BE2C (cell line): ENCODE results near the gene NAT14. TPM values are rescaled to one million over a fixed set of nuclear protein-coding genes. Genes with fewer than 3 reads are reported as not detected.

Source experiments
- DNase-seq: peaks from one replicate; pipeline ENCODE4 v3.0.0-alpha.2; 2020
- H3K27me3 ChIP-seq: fragments of 250-450 bp; sonication (Bioruptor Pico); 2 replicates; pipeline ENCODE4 v1.5.1; 2020; ENCODE audit warnings: mild to moderate bottlenecking
- H3K36me3 ChIP-seq: fragments of 250-450 bp; sonication (Bioruptor Pico); 2 replicates; pipeline ENCODE4 v1.5.1; 2020; ENCODE audit warnings: mild to moderate bottlenecking
- H3K4me1 ChIP-seq: fragments of 250-450 bp; sonication (Bioruptor Pico); 2 replicates; pipeline ENCODE4 v1.5.1; 2020
- H3K4me3 ChIP-seq: 2 replicates; pipeline ENCODE4 v1.5.1; 2011; ENCODE audit warnings: low read depth, low read length
- H3K9me3 ChIP-seq: fragments of 250-450 bp; sonication (Bioruptor Pico); 2 replicates; pipeline ENCODE4 v1.5.1; 2020
- CTCF ChIP-seq: IDR thresholded peaks from 2 replicates; pipeline ENCODE4 v1.5.1; 2012; ENCODE audit warnings: mild to moderate bottlenecking, low read depth, low read length
- polyA plus RNA-seq: library from polyadenylated mRNA; unstranded; fragments of >200 nt; gene quantifications from one replicate; pipeline ENCODE4 v1.2.1, GENCODE V29; 2012; ENCODE audit warnings: low read depth, missing spikeins; ENCODE audit not compliant: insufficient read length, insufficient read depth

The NAT14 gene
- 169 TPM for polyA plus RNA-seq

- Histone ChIP-seq H3K27me3 (no peaks in the 10 kb centered on the region), H3K4me1 (peaks cover 22% of the 10 kb centered on the region)
- DNase-seq = peak; percentile 86
Observed at GRCh38 chr19:55484593-55485438, at the start of gene NAT14. TSS of gene NAT14 (plus strand) at chr19:55485188. CDS start at chr19:55485709, 521 bp downstream.

GRCh38 chr19:55436847-55437246 is 48.1 kb upstream of the NAT14 start:
- no peak for DNase-seq
- no peak for TF ChIP-seq CTCF
- Histone ChIP-seq H3K36me3 (no peaks in the 10 kb centered on the region), H3K4me3 (no peak overlapping the region), H3K27me3 (peaks cover 16% of the 10 kb centered on the region), H3K9me3 (no peaks in the 10 kb centered on the region), H3K4me1 (no peaks in the 10 kb centered on the region)

More at GRCh38 chr19:55484593-55485438, at the start of gene NAT14:
- H3K9me3 ChIP-seq = no peaks in the 10 kb centered on the region
- no peak for TF ChIP-seq CTCF
- peak within 1 kb of the TSS; percentile 68 for H3K4me3 ChIP-seq
- H3K36me3 ChIP-seq = peaks cover 6% of the 10 kb centered on the region; the same call in 1 of the 2 replicates

- no peak for TF ChIP-seq CTCF
- Histone ChIP-seq H3K9me3 (no peaks in the 10 kb centered on the region), H3K27me3 (peaks cover 22% of the 10 kb centered on the region), H3K36me3 (no peaks in the 10 kb centered on the region), H3K4me1 (no peaks in the 10 kb centered on the region), H3K4me3 (no peak overlapping the region)
- DNase-seq = no peak
Observed at GRCh38 chr19:55437410-55437809, 47.6 kb upstream of the NAT14 start.

- Histone ChIP-seq H3K27me3 (peaks cover 36% of the 10 kb centered on the region), H3K9me3 (no peaks in the 10 kb centered on the region), H3K4me3 (no peak overlapping the region), H3K4me1 (no peaks in the 10 kb centered on the region), H3K36me3 (no peaks in the 10 kb centered on the region)
- no peak for TF ChIP-seq CTCF
- DNase-seq = no peak
Observed at GRCh38 chr19:55439052-55439451, 45.9 kb upstream of the NAT14 start.

- peak; percentile 73 for DNase-seq
- H3K9me3 ChIP-seq = no peaks in the 10 kb centered on the region
- TF ChIP-seq CTCF = no peak
- no peaks in the 10 kb centered on the region for H3K4me1 ChIP-seq
- H3K4me3 ChIP-seq = peak overlapping the region; percentile 63
- H3K36me3 ChIP-seq = no peaks in the 10 kb centered on the region
- H3K27me3 ChIP-seq = peaks cover 51% of the 10 kb centered on the region
Observed at GRCh38 chr19:55440411-55441105, 44.4 kb upstream of the NAT14 start.
